HG02870 (cell line): ENCODE measurements around the gene CD151.

Source experiments
- ATAC-seq: cut with Tn5 transposase; IDR thresholded peaks from one replicate; pipeline ENCODE4 v1.9.1; 2021; ENCODE audit warnings: mild to moderate bottlenecking, moderate library complexity; ENCODE audit not compliant: unreplicated experiment

The CD151 gene

DNA sequence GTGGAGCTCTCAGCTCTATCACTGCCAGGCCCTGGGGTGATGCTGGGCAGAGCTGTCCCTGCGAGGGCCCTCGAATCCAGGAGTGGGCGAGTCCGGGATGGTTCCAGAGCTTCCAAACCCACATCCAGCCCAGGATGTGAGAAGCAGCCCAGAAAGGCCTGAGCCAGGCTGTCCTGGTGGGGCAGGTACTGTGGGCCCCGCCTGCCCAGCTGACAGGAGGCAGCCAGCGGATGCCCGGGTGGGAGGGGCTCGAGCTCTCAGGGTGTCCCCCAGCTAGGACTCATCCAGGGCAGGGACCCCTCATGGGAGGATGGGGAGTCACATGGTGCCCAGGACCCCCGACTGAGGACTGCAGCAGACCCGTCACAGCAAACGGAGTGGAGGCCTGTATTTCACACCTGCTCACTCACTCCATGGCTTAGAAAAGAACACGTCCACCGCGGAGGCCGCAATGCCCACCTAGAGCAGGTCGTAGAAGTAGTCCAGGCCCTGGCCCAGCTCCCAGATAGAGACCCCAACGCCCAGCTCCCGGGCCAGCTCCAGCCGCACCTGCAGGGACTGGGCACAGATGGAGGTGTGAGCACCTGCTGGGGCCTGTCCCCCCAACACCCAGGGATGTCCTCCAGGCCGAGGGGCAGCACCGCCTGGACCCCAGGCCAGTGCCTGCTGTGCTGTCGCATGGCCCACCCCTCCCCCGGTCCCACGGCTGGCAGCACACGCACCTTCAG is 36.8 kb downstream of the CD151 start:
- ATAC-seq: no peak

- no peak for ATAC-seq
These were observed 37.3 kb downstream of the CD151 start for GRCh38 chr11:870127-870413.

GRCh38 chr11:870418-870817 is 37.7 kb downstream of the CD151 start:
- no peak for ATAC-seq

GRCh38 chr11:871472-871871 is 38.7 kb downstream of the CD151 start:
- ATAC-seq: no peak

DNA sequence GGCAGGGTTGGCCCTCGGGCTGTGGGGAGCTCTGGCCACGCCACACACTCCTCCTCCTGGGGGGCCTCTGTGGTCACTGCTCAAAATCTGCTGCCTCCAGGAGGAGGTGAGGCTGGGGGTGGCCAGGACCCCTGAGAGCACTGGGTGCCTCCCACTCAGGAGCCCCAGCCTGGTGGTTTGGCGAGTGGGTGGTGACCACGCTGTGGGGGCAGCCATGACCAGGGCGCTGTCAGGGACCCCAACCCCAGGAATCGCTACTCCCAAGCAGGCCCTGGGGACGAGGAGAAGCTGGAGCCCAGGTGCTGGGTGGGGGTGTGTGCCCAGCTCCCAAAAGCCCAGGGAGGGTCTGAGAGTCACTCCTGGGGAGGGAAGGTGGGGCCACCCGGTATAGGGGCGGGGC is 40.0 kb downstream of the CD151 start:
- no peak for ATAC-seq

DNA sequence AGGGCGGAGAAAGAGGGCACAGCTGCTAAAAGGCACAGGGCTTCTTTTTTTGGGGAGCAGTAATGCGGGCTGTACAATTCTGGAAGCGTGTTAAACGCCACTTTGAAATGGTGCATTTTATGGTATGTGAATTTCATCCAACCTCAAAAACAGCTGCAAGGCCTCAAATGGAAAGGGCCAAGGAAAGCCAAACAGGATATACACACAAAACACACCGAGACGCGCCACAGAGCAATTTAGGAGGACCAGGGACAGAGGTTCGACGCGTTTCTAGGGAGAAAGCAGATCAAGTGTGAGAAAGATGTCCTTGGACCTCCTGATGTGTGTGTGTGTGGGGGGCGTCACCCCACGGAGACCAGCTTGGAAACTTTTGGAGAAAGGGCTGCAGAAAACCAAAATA is 41.0 kb downstream of the CD151 start:
- no peak for ATAC-seq

DNA sequence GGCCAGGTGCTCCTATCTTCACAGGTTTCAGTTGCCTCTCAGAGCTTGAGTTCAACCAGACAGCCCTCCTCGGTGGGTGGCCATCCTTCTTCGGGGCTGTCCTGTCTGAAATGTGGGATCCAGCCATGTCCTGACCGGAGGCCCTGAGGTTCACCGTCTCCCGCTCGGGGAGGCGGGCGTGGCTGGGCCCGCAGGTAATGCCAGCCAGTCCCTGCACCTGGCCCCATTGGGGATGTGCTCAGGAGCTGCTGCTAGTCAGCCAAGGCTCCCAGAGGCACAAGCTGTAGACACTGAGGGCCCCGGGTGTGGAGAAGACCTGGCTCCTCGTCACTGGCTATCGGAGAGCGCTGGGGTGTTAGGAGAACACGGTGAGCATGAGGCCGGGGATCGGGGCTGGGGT is 42.5 kb downstream of the CD151 start:
- ATAC-seq: no peak

- ATAC-seq: no peak
These were observed 43.1 kb downstream of the CD151 start for GRCh38 chr11:875769-876301.

GRCh38 chr11:876545-876944 is 43.8 kb downstream of the CD151 start:
- ATAC-seq: no peak

DNA sequence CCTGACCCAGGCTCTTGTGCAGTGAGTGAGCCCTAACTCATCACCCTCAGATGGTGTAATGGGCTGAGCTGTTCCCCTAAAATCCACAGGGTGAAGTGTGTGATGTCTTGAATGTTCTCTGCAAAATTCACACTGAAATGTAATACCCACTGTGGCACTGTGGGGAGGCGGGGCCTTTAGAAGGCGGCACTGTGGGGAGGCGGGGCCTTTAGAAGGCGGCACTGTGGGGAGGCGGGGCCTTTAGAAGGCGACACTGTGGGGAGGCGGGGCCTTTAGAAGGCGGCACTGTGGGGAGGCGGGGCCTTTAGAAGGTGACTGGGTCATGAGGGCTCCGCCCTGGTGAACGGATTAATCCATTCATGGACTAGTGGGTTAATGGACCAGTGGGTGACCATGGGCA is 44.8 kb downstream of the CD151 start:
- no peak for ATAC-seq

- no peak for ATAC-seq
These were observed 47.7 kb downstream of the CD151 start for GRCh38 chr11:880447-880846.

GRCh38 chr11:882596-882995 is 49.8 kb downstream of the CD151 start:
- no peak for ATAC-seq

GRCh38 chr11:883527-883926 is 50.8 kb downstream of the CD151 start:
- ATAC-seq: no peak

DNA sequence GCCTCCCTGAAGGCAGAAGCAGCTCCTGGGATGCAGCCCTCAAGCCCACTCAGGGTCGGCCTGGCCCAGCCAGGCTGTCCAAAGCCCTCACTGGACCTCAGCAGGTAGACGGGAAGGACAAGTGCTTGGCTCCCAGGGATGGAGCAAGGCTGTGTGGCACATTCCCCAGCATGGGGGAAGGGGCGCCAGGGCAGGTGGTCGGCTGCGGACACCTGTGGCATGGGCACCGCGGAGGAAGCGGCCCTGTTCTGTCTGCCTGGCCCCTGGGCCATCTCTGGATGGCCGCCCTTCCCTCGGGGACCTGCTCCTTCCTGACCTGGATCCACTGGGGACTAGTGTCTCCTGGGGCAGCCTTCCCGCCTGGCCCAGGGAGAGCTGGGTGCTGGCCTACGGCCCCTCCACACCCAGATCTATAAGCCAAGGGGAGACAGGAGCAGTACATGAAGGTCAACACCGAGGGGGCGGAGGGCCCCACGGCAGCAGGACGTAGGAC is 51.9 kb downstream of the CD151 start:
- no peak for ATAC-seq

DNA sequence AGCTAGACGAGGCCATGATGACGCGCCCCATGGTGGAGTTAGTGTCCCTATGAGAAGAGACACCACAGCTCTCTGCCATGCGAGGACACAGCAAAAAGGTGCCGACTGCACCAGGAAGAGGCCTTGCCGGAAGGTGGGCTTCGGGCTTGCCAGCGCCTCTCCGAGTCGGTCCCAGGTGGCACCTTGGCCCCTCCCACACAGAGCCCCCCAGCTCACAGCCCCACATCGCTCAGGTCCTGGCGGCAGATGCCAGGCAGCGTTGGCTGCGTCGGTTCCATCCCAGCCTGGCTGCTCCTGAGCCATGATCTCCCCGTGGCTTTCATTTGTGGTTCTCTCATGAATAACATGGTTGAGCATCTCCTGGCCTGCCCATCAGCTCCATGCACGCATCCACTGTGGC is 53.8 kb downstream of the CD151 start:
- no peak for ATAC-seq

GRCh38 chr11:887589-887988 is 54.8 kb downstream of the CD151 start:
- no peak for ATAC-seq
